GM21515 (cell line): Measurements from ENCODE around the gene DGCR2.

Source experiments
- ATAC-seq: cut with Tn5 transposase; IDR thresholded peaks from one replicate; pipeline ENCODE4 v1.9.1; 2021; ENCODE audit not compliant: unreplicated experiment

DGCR2 gene

GRCh38 chr22:19147195-19147780 is 25.1 kb upstream of the DGCR2 start:
- ATAC-seq = no peak

GRCh38 chr22:19146215-19146968 is 24.2 kb upstream of the DGCR2 start:
- ATAC-seq = no peak

GRCh38 chr22:19143967-19144400 is 21.8 kb upstream of the DGCR2 start:
- no peak for ATAC-seq

GRCh38 chr22:19143212-19143611 is 21.0 kb upstream of the DGCR2 start:
- ATAC-seq = no peak

GRCh38 chr22:19142394-19142793 is 20.2 kb upstream of the DGCR2 start:
- no peak for ATAC-seq

- no peak for ATAC-seq
These were observed 17.8 kb upstream of the DGCR2 start for GRCh38 chr22:19139974-19140373.

- ATAC-seq = no peak
These were observed 16.8 kb upstream of the DGCR2 start for GRCh38 chr22:19139001-19139356.

- no peak for ATAC-seq
These were observed 16.2 kb upstream of the DGCR2 start for GRCh38 chr22:19138217-19139000.

GRCh38 chr22:19137384-19138216 is 15.4 kb upstream of the DGCR2 start:
- ATAC-seq = no peak

- no peak for ATAC-seq
These were observed 14.7 kb upstream of the DGCR2 start for GRCh38 chr22:19136915-19137314.

- no peak for ATAC-seq
These were observed 12.7 kb upstream of the DGCR2 start for GRCh38 chr22:19134874-19135273.

GRCh38 chr22:19134176-19134831 is 12.1 kb upstream of the DGCR2 start:
- ATAC-seq = no peak

- ATAC-seq = no peak
These were observed 11.3 kb upstream of the DGCR2 start for GRCh38 chr22:19133561-19133960.

GRCh38 chr22:19132693-19133400 is 10.6 kb upstream of the DGCR2 start:
- ATAC-seq = no peak

- no peak for ATAC-seq
These were observed 9.9 kb upstream of the DGCR2 start for GRCh38 chr22:19132153-19132552.

- no peak for ATAC-seq
These were observed 9.4 kb upstream of the DGCR2 start for GRCh38 chr22:19131685-19132015.

GRCh38 chr22:19130959-19131684 is 8.9 kb upstream of the DGCR2 start, which contains the start of gene TSSK2:
Gene TSSK2, plus strand, starts transcription at chr22:19131308. Its CDS starts 92 bp downstream, at chr22:19131400.
- ATAC-seq = no peak

GRCh38 chr22:19129871-19130270 is 7.7 kb upstream of the DGCR2 start:
- ATAC-seq = no peak

- no peak for ATAC-seq
These were observed 6.9 kb upstream of the DGCR2 start for GRCh38 chr22:19128946-19129727.
